Hypothalamus (tissue), 51 donors: ENCODE measurements around the gene CEP170B.

Experiments
- DNase-seq, 51 donors: peaks; one replicate each; lab custom pipeline; 2025; lab: John Stamatoyannopoulos, UW

The CEP170B gene

GRCh38 chr14:104866451-104867370 lies 1.6 kb downstream of the CEP170B start:
- no peak for DNase-seq

GRCh38 chr14:104867371-104868059 lies 2.4 kb downstream of the CEP170B start:
- DNase-seq: no peak

- DNase-seq: no peak
Observed at GRCh38 chr14:104868060-104868740, 3.1 kb downstream of the CEP170B start.

GRCh38 chr14:104868811-104869572 lies 3.9 kb downstream of the CEP170B start:
- DNase-seq: no peak

GRCh38 chr14:104869669-104870367 lies 4.8 kb downstream of the CEP170B start:
- DNase-seq: no peak

- peak in 4 of 51 donors; percentile 6 to 20 (median 13) for DNase-seq
Observed at GRCh38 chr14:104870368-104871144, 5.5 kb downstream of the CEP170B start.

GRCh38 chr14:104871145-104871655 lies 6.1 kb downstream of the CEP170B start:
- no peak for DNase-seq

DNA sequence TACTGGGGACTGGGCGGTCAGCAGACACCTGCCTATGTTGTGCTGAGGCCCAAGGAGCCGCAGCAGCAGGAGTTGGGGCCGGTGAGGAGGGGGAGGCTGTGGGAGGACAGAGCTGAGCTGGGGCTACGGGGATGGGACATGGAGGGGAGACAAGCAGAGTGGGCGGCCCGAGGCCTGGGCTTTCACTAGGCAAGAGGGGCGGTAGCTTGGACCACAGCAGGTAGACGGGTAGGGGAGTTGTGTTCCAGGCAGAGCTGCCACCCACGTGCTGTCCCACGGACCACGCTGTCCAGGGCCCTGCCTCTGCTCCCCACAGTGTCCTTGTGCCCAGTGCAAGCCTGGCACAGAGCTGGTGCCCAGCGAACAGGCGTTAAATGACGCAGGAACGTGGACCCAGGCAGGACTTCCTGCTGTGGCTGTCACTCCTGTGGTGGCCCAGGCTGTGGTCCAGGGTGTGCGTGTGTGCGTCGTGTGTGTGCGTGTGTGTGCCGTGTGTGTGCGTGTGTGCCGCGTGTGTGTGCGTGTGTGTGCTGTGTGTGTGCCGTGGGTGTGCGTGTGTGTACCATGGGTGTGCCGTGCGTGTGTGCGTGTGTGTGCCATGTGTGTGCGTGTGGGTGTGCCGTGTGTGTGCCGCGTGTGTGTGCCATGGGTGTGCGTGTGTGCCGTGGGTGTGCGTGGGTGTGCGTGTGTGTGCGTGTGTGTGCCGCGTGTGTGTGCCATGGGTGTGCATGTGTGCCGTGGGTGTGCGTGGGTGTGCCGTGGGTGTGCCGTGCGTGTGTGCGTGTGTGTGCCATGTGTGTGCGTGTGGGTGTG lies 6.8 kb downstream of the CEP170B start:
- DNase-seq: no peak

GRCh38 chr14:104872469-104873341 lies 7.6 kb downstream of the CEP170B start:
- no peak for DNase-seq

DNA sequence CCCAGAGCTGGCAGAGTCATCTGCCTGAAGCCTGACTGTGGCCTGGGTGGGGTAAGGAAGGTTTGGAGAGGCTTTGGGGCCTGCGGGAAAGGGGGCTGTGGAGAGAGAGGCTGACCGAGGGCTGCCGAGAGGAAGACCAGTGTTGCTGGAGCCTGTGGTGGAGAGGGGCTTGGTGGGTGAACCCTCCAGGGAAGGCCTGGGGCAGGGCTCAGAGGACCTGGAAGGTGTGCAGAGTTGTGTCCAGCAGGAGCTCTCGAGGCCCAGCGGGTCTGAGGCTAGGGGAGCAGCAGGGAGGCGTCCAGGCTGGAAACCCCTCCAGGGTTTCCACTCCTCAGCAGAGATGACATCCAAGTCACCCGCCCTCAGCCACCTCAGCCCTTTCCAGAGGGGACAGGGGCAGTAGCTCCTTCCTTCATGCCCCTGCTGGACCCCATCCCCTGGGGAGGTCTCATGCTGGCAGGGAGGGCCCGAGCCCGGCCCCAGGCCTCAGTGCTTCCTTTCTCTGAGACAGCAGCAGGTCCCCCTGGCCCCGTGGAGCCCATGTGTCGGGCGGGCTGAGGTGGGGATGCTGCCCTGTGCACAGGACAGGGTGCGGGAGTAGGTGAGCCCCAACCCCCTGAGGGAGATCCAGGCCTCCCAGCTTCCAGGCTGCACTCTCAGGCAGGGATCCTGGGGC lies 8.4 kb downstream of the CEP170B start:
- no peak for DNase-seq

DNA sequence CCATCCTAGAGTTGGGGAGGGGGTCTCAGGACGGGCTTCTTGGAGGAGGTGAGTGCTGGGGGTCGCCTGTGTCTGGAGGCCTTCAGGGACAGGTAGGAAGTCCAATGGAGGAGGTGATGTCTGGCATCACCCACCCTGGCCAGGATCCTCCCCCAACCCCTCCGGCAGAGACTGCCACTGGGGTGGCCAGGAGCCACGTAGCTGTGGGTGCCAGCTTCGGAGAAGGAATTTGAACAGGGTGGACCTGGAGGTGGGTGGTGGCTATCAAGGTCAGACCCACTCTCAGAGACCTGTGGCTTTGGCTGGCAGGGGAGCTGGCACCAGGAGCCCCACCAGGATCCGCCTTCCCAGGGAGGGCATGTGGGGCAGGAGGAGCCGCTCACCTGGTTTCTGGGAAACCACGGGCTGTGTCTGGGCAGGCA lies 9.1 kb downstream of the CEP170B start:
- DNase-seq: no peak

GRCh38 chr14:104874571-104875411 lies 9.7 kb downstream of the CEP170B start:
- DNase-seq: no peak

DNA sequence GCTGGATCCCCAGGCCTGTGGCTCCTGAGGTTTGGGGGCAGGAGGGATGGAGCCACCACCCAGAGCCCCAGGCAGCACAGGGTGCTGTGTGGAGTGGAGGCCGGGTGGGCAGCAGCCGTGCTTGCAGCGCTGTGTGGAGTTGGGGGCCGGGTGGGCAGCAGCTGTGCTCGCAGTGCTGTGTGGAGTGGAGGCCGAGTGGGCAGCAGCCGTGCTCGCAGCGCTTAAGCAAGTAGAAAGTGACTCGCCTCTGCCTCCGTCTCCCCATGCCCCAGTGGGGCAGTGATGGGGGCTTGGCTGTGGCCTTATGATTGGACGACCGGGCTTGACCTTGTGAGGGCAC lies 10.3 kb downstream of the CEP170B start:
- no peak for DNase-seq

DNA sequence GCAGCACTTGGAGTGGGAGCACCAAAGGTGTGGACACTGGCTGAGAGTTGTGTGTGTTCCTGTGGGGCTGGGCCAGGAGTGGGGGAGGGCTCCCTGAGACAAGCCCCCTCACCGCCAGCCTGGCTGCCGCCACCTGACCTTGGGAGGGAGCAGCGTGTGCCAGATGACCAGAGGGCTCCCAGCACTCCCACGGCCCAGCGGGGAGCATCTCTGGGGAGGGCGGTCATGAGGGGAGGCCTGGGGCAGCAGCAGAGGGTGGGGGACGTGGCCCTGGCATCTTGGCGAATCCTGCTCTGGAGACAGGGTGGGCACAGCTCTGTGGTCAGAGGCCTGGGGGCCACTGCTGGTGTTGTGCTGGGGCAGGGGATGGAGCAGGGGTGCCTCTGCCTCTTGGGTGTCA lies 10.7 kb downstream of the CEP170B start:
- no peak for DNase-seq

DNA sequence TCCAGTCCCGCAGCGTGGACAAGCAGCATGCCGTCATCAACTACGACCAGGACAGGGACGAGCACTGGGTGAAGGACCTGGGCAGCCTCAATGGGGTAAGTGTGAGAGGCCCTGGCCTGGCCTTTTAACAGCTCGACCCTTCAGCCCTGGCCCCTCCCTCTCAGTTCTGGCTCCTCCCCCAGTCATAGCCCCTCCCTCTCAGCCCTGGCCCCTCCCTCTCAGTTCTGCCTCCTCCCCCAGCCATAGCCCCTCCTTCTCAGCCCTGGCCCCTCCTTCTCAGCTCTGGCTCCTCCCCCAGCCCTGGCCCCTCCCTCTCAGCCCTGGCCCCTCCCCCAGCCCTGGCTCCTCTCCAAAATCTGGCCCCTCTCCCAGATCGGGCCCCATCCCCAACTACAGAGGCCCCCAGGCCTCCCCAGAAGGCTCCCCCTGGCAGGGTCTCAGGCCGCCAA lies 11.2 kb downstream of the CEP170B start:
- no peak for DNase-seq
